Measurements from ENCODE around the gene SF3B3.

SF3B3 gene

DNA sequence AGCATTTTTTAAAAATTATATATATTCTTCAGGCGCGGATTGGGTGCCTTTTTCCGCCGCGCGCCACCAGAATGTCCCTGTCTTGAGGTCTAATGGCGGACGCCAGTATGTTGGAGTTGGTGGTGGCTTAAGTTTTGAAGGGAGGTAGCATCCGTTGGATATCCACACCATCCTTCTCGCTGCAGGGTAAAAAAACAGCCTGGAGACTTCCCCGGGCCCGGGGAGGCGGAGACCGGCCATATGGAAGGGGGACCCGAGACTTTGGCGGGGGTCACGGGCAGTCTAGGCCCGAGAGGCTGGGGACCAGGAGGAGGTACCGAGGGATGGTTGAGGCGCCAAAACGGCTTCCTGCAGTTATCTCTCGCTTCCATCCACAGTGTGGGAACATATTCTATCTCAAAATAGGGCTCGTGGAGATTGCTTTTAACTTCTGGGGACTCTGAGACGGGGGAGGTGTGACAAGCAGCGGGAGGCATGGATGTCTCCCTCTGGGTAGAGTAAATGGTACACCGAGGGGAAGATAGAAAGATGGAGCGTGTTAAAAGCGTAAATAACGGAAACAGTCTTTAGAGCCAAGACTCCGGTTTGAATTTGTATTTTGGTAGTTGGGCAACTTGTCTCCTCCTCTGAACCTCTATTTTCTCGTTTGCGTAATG is at the start of gene SF3B3:
Gene SF3B3, plus strand, starts transcription at position 74 of the 656 bp plus-strand sequence. CDS start 2,841 bp downstream, outside the sequence.
- TF ChIP-seq, protein P1, sequence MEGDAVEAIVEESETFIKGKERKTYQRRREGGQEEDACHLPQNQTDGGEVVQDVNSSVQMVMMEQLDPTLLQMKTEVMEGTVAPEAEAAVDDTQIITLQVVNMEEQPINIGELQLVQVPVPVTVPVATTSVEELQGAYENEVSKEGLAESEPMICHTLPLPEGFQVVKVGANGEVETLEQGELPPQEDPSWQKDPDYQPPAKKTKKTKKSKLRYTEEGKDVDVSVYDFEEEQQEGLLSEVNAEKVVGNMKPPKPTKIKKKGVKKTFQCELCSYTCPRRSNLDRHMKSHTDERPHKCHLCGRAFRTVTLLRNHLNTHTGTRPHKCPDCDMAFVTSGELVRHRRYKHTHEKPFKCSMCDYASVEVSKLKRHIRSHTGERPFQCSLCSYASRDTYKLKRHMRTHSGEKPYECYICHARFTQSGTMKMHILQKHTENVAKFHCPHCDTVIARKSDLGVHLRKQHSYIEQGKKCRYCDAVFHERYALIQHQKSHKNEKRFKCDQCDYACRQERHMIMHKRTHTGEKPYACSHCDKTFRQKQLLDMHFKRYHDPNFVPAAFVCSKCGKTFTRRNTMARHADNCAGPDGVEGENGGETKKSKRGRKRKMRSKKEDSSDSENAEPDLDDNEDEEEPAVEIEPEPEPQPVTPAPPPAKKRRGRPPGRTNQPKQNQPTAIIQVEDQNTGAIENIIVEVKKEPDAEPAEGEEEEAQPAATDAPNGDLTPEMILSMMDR (conservative IDR thresholded peaks at IDR 0.05; ENCODE audit: control insufficient read depth, insufficient read depth, low read depth, low read length) = no peak
- peak within 1 kb of the TSS; percentile 98 for H3K4me3 ChIP-seq (ENCODE audit: control insufficient read depth, low read depth, low read length)
- DNase-seq (ENCODE audit: low read depth) = peak; percentile 37

DNA sequence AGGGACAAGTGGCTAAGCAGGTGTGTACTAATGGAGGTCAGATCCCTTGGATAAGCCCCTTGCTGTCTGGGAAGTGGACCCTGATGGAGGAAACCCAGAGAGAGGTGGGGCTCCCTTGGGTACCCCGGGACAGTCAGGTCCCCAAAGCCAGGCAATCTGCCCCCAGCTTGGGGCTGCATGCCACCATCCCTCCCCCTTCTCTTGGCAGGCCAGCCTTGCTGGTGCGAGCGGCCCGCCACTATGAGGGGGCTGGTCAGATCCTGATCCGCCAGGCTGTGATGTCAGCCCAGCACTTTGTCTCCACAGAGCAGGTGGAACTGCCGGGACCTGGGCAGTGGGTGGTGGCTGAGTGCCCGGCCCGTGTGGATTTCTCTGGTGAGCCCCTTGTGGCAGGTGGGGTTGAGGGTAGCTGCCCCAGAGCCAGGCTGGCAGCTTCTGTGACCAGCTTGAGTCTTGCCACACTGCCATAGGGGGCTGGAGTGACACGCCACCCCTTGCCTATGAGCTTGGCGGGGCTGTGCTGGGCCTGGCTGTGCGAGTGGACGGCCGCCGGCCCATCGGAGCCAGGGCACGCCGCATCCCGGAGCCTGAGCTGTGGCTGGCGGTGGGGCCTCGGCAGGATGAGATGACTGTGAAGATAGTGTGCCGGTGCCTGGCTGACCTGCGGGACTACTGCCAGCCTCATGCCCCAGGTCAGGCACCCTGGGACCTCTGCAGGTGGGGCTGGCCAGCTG is 49.1 kb upstream of the SF3B3 start:
- H3K4me3 ChIP-seq (ENCODE audit: control insufficient read depth, low read depth, low read length) = no peak overlapping the region
- TF ChIP-seq, protein P1 (conservative IDR thresholded peaks at IDR 0.05; ENCODE audit: control insufficient read depth, insufficient read depth, low read depth, low read length) = no peak
- no peak for DNase-seq (ENCODE audit: low read depth)

DNA sequence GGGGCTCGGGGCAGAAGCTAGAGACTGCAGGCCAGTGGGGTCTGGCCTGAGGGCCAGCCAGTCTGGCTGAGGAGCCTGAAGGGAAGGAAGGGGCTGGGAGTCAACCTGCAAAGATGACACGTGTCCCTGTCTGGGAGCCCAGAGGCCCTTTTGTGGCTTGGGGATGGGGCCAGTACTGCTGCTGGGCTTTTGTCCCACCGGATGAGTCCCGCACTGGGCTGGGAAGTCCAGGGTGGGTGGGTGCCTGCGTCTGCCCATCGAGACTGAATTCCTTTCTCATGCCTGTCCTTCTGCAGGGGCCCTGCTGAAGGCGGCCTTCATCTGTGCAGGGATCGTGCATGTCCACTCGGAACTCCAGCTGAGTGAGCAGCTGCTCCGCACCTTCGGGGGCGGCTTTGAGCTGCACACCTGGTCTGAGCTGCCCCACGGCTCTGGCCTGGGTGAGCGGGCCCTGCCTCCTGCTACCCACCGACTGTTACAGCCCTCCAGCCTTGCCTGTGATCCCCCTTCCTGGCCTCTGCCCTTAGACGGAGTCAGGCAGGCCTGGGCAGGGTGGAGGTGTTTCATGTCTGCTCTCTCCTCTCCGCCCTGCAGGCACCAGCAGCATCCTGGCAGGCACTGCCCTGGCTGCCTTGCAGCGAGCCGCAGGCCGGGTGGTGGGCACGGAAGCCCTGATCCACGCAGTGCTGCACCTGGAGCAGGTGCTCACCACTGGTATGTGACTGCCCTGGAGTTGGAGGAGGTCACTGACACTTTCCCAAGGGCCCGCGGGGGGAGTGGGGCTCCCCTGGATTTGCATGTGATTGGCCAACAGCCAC is 48.4 kb upstream of the SF3B3 start:
- TF ChIP-seq, protein P1 (conservative IDR thresholded peaks at IDR 0.05; ENCODE audit: control insufficient read depth, insufficient read depth, low read depth, low read length) = no peak
- H3K4me3 ChIP-seq (ENCODE audit: control insufficient read depth, low read depth, low read length) = no peak overlapping the region
- DNase-seq (ENCODE audit: low read depth) = no peak

DNA sequence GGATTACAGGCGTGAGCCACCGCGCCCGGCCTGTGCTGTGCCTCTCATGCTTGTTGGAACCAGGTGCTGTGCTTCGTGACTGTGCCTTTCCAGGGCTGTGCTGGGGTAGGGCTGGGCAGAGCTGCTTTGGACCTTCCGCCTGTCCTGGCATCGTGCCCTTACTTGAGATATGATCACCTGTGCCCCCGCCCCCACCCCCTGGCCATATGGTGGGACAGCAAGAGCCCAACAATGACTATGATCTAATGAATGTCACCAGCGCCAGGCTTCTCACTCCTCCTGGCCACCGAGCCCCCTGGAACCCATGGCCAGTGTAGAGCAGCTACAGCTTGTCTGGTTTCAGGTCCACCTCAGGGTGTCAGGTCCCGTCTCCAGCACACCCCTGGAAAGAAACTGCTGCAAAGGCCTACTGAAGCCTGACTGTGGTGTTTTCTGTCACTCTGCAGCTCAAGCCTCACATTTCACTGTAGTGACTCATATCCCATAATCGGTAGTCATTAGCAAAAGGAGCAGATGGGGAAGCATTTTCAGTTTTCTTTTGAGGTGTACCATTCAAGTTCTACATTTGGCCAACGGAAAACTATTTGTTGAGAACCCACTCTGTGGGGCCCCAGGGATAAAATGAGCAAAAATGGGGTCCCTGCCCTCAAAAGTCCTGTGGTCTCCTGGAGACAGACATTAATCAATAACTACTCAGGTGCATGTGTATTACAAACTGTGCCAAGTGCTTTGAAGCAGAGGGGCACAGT is 47.2 kb upstream of the SF3B3 start:
- peak; percentile 71 for DNase-seq (ENCODE audit: low read depth)
- TF ChIP-seq, protein P1 (conservative IDR thresholded peaks at IDR 0.05; ENCODE audit: control insufficient read depth, insufficient read depth, low read depth, low read length) = no peak
- no peak overlapping the region for H3K4me3 ChIP-seq (ENCODE audit: control insufficient read depth, low read depth, low read length)

DNA sequence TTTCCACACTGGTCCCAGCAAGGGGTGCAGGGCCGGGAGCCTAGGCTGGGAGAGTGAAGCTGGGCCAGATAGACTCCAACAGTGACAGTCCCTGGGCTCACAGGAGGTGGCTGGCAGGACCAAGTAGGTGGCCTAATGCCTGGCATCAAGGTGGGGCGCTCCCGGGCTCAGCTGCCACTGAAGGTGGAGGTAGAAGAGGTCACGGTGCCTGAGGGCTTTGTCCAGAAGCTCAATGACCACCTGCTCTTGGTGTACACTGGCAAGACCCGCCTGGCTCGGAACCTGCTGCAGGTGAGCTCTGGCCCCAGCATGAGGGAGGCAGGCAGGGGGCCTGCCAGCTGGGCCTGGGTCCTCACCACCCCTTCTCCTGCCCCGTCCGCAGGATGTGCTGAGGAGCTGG is 45.4 kb upstream of the SF3B3 start:
- TF ChIP-seq, protein P1 (conservative IDR thresholded peaks at IDR 0.05; ENCODE audit: control insufficient read depth, insufficient read depth, low read depth, low read length) = no peak
- no peak overlapping the region for H3K4me3 ChIP-seq (ENCODE audit: control insufficient read depth, low read depth, low read length)
- no peak for DNase-seq (ENCODE audit: low read depth)

DNA sequence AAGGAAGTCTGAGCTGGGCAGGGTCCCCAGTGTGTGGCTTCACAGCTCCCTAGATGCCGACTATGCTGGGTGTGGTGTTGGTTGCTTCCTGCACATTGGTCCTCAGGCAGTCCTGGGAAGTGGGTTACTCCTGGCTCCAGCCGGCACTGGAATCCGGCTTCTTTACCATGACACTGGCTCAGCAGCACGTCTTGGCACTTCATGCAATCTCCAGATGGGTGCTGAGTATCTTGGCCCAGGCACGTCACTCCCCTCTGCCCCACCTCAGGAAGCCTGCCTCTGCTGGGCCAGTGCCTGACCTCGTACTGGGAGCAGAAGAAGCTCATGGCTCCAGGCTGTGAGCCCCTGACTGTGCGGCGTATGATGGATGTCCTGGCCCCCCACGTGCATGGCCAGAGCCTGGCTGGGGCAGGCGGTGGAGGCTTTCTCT is 44.7 kb upstream of the SF3B3 start:
- DNase-seq (ENCODE audit: low read depth) = no peak
- no peak overlapping the region for H3K4me3 ChIP-seq (ENCODE audit: control insufficient read depth, low read depth, low read length)
- TF ChIP-seq, protein P1 (conservative IDR thresholded peaks at IDR 0.05; ENCODE audit: control insufficient read depth, insufficient read depth, low read depth, low read length) = no peak
